Nucleus accumbens (tissue), 56 donors: ENCODE measurements around the gene C11orf58.

ENCODE experiments used
- DNase-seq, 56 donors: peaks; one replicate each; lab custom pipeline; 2025; lab: John Stamatoyannopoulos, UW

Gene C11orf58

GRCh38 chr11:16799221-16799620 is 60.8 kb downstream of the C11orf58 start:
- DNase-seq: no peak

DNA sequence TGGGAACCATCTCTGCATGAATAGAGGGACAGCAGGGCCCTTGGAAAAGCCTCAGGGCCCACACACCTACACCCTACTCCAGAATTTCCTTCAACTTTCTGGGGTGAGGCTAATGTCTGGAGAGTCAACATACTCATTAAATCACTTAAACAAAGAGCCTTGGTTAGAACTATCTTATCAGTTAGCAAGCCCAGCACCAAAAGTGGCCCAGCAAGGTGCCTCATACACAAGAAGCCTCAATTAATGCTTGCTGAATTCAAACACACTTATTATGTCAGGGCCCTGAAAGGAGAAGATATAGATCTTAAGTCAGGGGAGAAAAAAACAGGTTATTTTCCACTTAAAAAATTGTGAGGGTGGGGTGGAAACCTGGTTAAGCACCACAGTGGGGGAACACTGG is 61.4 kb downstream of the C11orf58 start:
- DNase-seq: no peak

DNA sequence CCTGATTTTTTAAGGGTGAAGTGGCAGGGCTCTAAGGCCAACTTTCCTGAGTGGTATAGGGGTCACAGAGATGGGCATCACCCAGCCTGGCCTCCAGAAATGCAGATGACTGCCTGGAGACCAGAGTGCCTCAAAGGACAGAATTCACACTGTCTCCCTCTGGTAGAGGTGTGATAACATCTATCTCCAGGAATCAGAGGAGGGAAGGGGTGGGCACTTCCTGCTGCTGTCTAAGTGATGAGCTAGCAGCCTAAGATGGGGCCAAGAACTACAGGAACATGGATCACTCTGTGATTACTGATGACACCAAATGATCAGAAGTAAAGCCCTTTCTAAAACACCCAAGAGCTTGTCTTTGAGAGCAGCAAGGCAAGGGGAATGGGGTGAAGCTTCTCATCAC is 61.9 kb downstream of the C11orf58 start:
- no peak for DNase-seq

- DNase-seq: no peak
Observed at GRCh38 chr11:16801288-16801980, 63.0 kb downstream of the C11orf58 start.

DNA sequence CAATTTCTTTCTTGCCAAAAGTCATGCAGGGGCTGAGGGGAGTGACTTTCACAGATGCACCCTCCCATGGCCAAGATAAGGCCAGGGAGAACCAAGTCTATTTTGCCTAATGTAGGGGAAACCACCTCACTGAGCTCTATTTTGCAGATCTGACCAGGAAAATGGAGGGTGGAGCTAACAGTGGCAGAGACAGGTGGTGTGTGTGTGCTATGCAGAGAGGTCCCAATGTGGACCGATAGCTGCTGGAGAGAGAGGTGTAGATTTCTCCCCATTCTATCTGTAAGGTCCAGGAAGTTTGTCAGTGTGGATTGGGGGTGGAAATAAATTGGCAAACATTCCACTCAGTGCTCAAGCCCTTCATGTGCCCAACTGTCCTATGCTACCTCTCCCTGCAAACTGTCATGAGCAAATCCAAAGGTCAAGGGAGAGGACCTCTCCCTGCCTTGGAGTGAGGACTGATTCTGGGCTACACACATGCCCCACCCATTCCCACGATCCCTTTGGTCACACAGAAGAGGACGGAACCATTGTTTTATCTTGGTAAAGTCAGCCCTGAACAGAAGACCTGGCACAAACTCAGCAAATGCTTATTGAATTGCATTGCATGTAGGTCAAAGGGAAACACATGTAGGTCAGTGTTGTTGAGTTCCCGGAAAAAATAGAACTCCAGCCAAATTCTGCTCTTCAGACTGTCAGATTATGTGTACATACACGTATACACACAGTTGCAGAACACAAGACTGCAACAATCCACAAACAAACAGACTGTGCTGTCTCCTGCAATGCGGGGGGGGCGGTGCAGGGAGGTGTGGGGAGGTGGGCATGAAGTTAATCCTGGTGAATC is 65.9 kb downstream of the C11orf58 start:
- no peak for DNase-seq

DNA sequence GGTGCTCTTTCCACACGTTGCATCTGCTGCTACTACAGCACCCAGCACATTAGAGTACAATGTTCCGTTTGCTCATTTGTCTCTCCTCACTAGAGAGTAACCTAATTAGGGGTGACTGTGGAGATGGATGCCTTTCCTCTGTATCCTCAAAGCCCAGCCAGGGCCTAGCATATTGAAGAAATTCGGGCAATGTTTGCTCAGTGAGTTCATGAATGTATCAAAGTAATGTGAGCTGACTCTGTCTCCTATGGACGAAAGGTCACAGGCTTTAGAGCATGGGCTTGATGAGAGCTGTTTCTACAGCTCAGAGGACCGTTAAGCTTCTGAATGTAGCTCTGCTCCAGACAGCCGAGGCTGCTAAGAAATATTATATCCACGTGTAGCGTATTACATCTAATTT is 67.5 kb downstream of the C11orf58 start:
- DNase-seq: no peak

GRCh38 chr11:16806791-16807190 is 68.3 kb downstream of the C11orf58 start:
- peak in 24 of 56 donors; percentile 12 to 69 (median 28) for DNase-seq

- DNase-seq: peak in 1 of 56 donors; percentile 4
Observed at GRCh38 chr11:16807306-16807705, 68.9 kb downstream of the C11orf58 start.
